ENCODE measurements around the gene MYO9A.
"Not testable (repeated sequence)": the region's sequence is repeated elsewhere in the genome, so short reads cannot be mapped to it uniquely, and the experiment has no call there.

The MYO9A gene

GRCh38 chr15:72140088-72140487 is 22.1 kb upstream of the MYO9A start:
- no peak for DNase-seq (ENCODE audit: low read depth, low spot score)

- no peak for DNase-seq (ENCODE audit: low read depth, low spot score)
Observed at GRCh38 chr15:72139667-72140066, 21.7 kb upstream of the MYO9A start.

- no peak for DNase-seq (ENCODE audit: low read depth, low spot score)
Observed at GRCh38 chr15:72136170-72137051, 18.5 kb upstream of the MYO9A start.

- DNase-seq (ENCODE audit: low read depth, low spot score) = no peak
Observed at GRCh38 chr15:72135719-72136118, 17.8 kb upstream of the MYO9A start.

- DNase-seq (ENCODE audit: low read depth, low spot score) = no peak
Observed at GRCh38 chr15:72133211-72133610, 15.3 kb upstream of the MYO9A start.

- no peak for DNase-seq (ENCODE audit: low read depth, low spot score)
Observed at GRCh38 chr15:72131922-72132321, 14.0 kb upstream of the MYO9A start.

- DNase-seq (ENCODE audit: low read depth, low spot score) = no peak
Observed at GRCh38 chr15:72130272-72130671, 12.3 kb upstream of the MYO9A start.

GRCh38 chr15:72128359-72128758 is 10.4 kb upstream of the MYO9A start:
- no peak for DNase-seq (ENCODE audit: low read depth, low spot score)

- DNase-seq (ENCODE audit: low read depth, low spot score) = no peak
Observed at GRCh38 chr15:72127724-72128322, 9.9 kb upstream of the MYO9A start.

- no peak for DNase-seq (ENCODE audit: low read depth, low spot score)
Observed at GRCh38 chr15:72124218-72124617, 6.3 kb upstream of the MYO9A start.

- DNase-seq (ENCODE audit: low read depth, low spot score) = peak; percentile 12
Observed at GRCh38 chr15:72117486-72118016, 399 bp downstream of the MYO9A start.

- DNase-seq (ENCODE audit: low read depth, low spot score) = peak; percentile 5
Observed at GRCh38 chr15:72116731-72117485, 1.0 kb downstream of the MYO9A start.

- DNase-seq (ENCODE audit: low read depth, low spot score) = no peak
Observed at GRCh38 chr15:72113347-72114031, 4.5 kb downstream of the MYO9A start.

- DNase-seq (ENCODE audit: low read depth, low spot score) = no peak
Observed at GRCh38 chr15:72112805-72113204, 5.1 kb downstream of the MYO9A start.

GRCh38 chr15:72112116-72112515 is 5.8 kb downstream of the MYO9A start:
- no peak for DNase-seq (ENCODE audit: low read depth, low spot score)

GRCh38 chr15:72110355-72110754 is 7.6 kb downstream of the MYO9A start:
- no peak for DNase-seq (ENCODE audit: low read depth, low spot score)

- DNase-seq (ENCODE audit: low read depth, low spot score) = no peak
Observed at GRCh38 chr15:72106068-72106467, 11.9 kb downstream of the MYO9A start.

- no peak for DNase-seq (ENCODE audit: low read depth, low spot score)
Observed at GRCh38 chr15:72105111-72105510, 12.8 kb downstream of the MYO9A start.

- DNase-seq (ENCODE audit: low read depth, low spot score) = not testable (repeated sequence)
Observed at GRCh38 chr15:72100551-72100950, 17.4 kb downstream of the MYO9A start.

- no peak for DNase-seq (ENCODE audit: low read depth, low spot score)
Observed at GRCh38 chr15:72099155-72099554, 18.8 kb downstream of the MYO9A start.

GRCh38 chr15:72098040-72098439 is 19.9 kb downstream of the MYO9A start:
- no peak for DNase-seq (ENCODE audit: low read depth, low spot score)

GRCh38 chr15:72096796-72097195 is 21.2 kb downstream of the MYO9A start:
- no peak for DNase-seq (ENCODE audit: low read depth, low spot score)
